ENCODE results near the gene ITK.
A peak's percentile ranks its signal among the peaks of the same experiment; 100 is the strongest.

The ITK gene

DNA sequence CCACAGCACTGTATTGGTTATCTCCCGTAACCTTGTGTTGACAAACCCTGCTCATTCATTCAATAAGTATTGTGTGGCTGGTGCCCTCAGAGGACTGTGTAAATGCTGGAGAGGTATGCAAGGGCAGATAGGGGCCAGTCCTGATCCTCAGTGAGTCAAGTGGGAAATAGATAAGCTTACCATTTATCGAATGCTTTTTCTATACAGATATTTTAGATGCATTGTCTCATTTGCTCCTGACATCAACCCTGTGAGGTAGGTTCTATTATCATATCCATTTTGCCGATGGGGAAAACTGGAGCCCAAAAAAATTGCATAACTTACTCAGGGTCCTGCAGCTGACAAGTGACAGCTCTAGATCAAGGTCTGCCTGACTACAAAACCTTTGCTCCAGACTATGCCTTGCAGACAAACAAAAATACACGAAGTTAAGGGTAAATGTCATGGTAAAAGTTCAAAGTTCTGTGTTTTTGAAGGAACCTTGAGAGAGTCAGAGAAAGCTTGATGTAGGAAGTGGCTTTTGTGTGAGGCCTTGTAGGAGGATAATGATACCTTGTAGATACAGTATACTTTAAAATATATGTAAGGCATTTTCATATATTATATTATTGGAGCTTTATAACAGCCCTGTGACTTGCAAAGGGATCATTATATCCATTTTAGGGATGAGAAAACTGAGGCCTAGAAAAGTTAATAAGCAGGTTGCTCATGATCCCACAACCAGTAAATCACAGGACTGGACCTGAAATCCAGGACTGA is 107.9 kb downstream of the ITK start:
- Histone ChIP-seq H3K27ac (peak overlapping the region in 1 of 2 donors; percentile 38), H3K4me3 (no peak overlapping the region)
- no peak for DNase-seq (ENCODE audit: low spot score)
- TF ChIP-seq CTCF (IDR thresholded peaks at IDR 0.05): no peak

DNA sequence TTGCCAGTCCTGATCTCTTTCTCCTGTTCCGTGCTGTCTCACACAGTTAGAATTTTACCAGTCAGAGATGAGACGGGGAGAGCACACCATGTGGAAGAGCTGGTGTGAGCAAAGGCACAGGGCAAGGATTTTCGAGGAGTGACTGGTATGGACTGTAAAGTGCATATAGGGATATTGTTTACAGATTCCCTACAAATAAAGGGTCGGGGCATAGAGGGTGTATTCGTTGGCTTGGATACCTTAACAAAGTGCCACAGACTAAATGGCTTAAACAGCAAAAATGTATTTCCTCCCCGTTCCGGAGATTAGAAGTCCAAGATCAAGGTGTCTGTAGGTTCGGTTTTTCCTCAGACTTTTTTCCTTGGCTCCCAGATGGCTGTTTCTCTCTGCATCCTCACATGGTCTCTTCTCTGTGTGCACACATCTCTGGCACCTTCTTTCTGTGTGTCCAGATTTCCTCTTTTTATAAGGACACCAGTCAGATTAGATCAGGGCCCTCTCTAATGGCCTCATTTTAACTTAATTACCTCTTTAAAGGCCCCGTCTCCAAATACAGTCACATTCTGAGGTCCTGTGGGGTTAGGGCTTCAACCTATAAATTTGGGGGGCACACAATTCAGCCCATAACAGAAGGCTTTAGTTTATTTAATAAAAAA is 108.7 kb downstream of the ITK start:
- no peak overlapping the region for H3K27ac ChIP-seq
- TF ChIP-seq CTCF (IDR thresholded peaks at IDR 0.05): no peak
- no peak overlapping the region for H3K4me3 ChIP-seq
- no peak for DNase-seq (ENCODE audit: low spot score)

DNA sequence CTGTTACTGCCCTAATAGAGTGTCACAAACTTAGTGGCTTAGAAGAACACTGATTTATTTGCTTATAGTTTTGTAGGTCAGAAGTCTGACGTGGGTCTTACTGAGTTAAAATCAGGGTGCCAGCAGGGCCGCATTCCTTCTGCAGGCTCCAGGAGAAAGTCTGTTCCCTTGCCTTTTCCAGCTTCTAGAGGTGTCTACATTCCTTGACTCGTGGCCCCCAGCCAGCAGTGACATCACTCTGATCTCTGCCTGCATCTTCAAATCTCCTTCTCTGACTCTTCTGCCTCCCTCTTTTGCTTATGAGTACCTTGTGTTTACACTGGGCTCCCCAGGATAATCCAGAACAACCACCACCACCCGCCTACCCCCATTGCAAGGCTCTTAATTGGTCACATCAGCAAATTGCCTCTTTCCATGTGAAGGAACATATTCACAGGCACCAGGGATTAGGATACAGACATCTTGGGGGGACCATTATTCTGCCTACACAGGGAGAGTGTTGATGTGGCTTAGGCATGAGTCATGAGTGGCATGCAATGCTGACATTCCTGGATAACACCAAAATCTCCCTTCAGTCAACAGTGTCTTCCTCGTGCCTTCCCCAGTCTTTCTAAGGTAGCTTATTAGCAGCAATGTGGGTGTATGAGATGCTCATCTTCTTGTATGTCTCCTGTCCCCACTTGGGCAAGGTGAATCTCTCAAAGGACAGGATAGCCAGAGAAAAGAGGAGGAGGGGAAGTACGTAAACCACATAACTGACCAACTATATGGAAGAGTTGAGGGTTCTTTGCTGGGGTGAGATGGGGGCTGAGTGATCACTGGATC is 109.7 kb downstream of the ITK start:
- TF ChIP-seq CTCF (IDR thresholded peaks at IDR 0.05): no peak
- Histone ChIP-seq H3K4me3 (no peak overlapping the region), H3K27ac (peak overlapping the region in 1 of 2 donors; percentile 53)
- no peak for DNase-seq (ENCODE audit: low spot score)

DNA sequence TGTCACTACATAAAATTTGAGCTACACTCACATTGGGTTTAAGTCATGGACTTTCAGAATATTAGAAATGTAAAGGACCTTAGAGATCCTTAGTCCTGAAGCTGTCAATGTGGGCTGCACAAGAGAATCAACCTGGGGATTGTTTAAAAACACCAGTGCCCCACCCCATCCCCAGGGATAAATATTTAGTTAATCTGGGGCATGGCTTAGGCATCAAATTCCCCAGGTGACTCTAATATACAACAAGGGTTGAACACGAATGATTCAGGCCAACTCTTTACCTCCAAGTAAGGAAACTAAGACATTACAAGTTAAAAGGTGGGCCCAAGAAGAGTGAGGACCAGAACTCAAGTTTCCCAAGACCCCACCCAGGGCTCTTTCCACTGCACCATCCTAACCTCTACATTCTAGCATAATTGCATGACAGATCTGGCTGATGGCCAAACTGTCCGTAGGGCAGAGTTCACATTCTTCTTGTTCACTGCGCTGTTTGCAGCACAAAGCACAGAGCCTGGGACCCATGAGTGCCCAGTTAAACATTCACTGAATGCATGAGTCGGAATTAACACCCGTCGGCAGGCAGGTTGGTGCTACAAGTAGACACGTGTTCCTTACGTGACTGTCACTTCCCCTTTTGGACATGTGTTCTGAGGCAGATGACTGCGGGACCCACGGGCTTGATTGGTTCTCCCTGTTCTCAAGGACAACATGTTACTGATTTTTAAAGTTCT is 110.5 kb downstream of the ITK start:
- no peak for DNase-seq (ENCODE audit: low spot score)
- H3K4me3 ChIP-seq: no peak overlapping the region
- no peak for TF ChIP-seq CTCF (IDR thresholded peaks at IDR 0.05)
- peak overlapping the region in 1 of 2 donors; percentile 53 for H3K27ac ChIP-seq

- TF ChIP-seq CTCF (IDR thresholded peaks at IDR 0.05): no peak
- Histone ChIP-seq H3K4me3 (no peak overlapping the region), H3K27ac (no peak overlapping the region)
These were observed 112.0 kb downstream of the ITK start for GRCh38 chr5:157292599-157292998.

GRCh38 chr5:157294407-157295091 is 113.9 kb downstream of the ITK start:
- Histone ChIP-seq H3K4me3 (no peak overlapping the region), H3K27ac (no peak overlapping the region)
- no peak for DNase-seq (ENCODE audit: low spot score)
- no peak for TF ChIP-seq CTCF (IDR thresholded peaks at IDR 0.05)

More at GRCh38 chr5:157292599-157292998, 112.0 kb downstream of the ITK start:
- no peak for DNase-seq (ENCODE audit: low spot score)

All from coronary artery (tissue), 2 donors.